PFSK-1 (cell line): ENCODE measurements around the gene ITGAE.

ENCODE experiments used
- FOXP2 ChIP-seq: optimal IDR thresholded peaks from 2 replicates; pipeline ENCODE3; 2011; ENCODE audit warnings: borderline replicate concordance, control low read depth, inconsistent platforms; ENCODE audit not compliant: insufficient read depth; ENCODE audit errors: extremely low read length, extremely low read depth
- POLR2AphosphoS5 ChIP-seq: IDR thresholded peaks from 2 replicates; pipeline ENCODE4 v1.6.1; 2012; ENCODE audit warnings: low read depth, mild to moderate bottlenecking, control low read depth, low read length, moderate library complexity
- SIN3A ChIP-seq: IDR thresholded peaks from 2 replicates; pipeline ENCODE4 v1.6.1; 2012; ENCODE audit warnings: mild to moderate bottlenecking, low read length, moderate library complexity, borderline replicate concordance; ENCODE audit not compliant: insufficient read depth
- TAF1 ChIP-seq: IDR thresholded peaks from 2 replicates; pipeline ENCODE4 v1.6.1; 2012; ENCODE audit warnings: low read length, control low read depth, borderline replicate concordance; ENCODE audit not compliant: insufficient read depth
- TF ChIP-seq, protein P1 (sequence below), 2 experiments: IDR thresholded peaks; 2 replicates each; pipeline versions ENCODE4 v1.6.1 to v1.8.0; 2011 to 2012; ENCODE audit warnings: low read depth in 2 of 2, low read length in 2 of 2, control low read depth in 1 of 2, inconsistent platforms in 1 of 2, mild to moderate bottlenecking in 1 of 2, moderate library complexity in 1 of 2; ENCODE audit not compliant: insufficient read depth in 1 of 2

Gene ITGAE

DNA sequence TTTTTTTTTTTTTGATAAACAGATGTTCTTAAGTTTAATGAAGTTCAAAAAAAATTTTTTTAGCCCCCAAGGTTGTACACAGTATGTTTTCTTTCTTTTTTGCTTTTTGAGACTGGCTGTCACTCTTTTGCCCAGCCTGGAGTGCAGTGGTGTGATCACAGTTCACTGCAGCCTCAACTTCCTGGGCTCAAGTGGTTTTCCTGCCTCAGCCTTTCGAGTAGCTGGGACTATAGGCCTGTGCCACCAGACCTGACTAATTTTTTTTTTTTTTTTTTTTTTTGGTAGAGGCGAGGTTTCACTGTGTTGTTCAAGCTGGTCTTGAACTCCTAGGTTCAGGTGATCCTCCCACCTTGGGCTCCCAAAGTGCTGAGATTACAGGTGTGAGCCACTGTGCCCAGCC, 12.8 kb downstream of the ITGAE start:
- no peak for TF ChIP-seq POLR2AphosphoS5
- TF ChIP-seq, protein P1, sequence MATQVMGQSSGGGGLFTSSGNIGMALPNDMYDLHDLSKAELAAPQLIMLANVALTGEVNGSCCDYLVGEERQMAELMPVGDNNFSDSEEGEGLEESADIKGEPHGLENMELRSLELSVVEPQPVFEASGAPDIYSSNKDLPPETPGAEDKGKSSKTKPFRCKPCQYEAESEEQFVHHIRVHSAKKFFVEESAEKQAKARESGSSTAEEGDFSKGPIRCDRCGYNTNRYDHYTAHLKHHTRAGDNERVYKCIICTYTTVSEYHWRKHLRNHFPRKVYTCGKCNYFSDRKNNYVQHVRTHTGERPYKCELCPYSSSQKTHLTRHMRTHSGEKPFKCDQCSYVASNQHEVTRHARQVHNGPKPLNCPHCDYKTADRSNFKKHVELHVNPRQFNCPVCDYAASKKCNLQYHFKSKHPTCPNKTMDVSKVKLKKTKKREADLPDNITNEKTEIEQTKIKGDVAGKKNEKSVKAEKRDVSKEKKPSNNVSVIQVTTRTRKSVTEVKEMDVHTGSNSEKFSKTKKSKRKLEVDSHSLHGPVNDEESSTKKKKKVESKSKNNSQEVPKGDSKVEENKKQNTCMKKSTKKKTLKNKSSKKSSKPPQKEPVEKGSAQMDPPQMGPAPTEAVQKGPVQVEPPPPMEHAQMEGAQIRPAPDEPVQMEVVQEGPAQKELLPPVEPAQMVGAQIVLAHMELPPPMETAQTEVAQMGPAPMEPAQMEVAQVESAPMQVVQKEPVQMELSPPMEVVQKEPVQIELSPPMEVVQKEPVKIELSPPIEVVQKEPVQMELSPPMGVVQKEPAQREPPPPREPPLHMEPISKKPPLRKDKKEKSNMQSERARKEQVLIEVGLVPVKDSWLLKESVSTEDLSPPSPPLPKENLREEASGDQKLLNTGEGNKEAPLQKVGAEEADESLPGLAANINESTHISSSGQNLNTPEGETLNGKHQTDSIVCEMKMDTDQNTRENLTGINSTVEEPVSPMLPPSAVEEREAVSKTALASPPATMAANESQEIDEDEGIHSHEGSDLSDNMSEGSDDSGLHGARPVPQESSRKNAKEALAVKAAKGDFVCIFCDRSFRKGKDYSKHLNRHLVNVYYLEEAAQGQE (IDR thresholded peaks at IDR 0.05; ENCODE audit: insufficient read depth in 1 of 2, low read depth in 2 of 2, low read length in 2 of 2) = no peak
- no peak for TF ChIP-seq FOXP2
- TF ChIP-seq TAF1 = no peak
- no peak for TF ChIP-seq SIN3A

- TF ChIP-seq FOXP2 = no peak
- TF ChIP-seq POLR2AphosphoS5 = no peak
- TF ChIP-seq TAF1 = no peak
- no peak for TF ChIP-seq SIN3A
- TF ChIP-seq, protein P1 (IDR thresholded peaks at IDR 0.05; ENCODE audit: insufficient read depth in 1 of 2, low read depth in 2 of 2, low read length in 2 of 2) = no peak
These were observed 18.2 kb downstream of the ITGAE start for GRCh38 chr17:3782751-3783150.

- TF ChIP-seq TAF1 (no peak), FOXP2 (no peak), POLR2AphosphoS5 (no peak), SIN3A (no peak)
- TF ChIP-seq, protein P1 (IDR thresholded peaks at IDR 0.05; ENCODE audit: insufficient read depth in 1 of 2, low read depth in 2 of 2, low read length in 2 of 2) = no peak
These were observed 20.0 kb downstream of the ITGAE start for GRCh38 chr17:3780986-3781385.

- no peak for TF ChIP-seq POLR2AphosphoS5
- TF ChIP-seq FOXP2 = no peak
- no peak for TF ChIP-seq SIN3A
- no peak for TF ChIP-seq TAF1
- TF ChIP-seq, protein P1 (IDR thresholded peaks at IDR 0.05; ENCODE audit: insufficient read depth in 1 of 2, low read depth in 2 of 2, low read length in 2 of 2) = no peak
These were observed 23.4 kb downstream of the ITGAE start for GRCh38 chr17:3777366-3778120.

- TF ChIP-seq FOXP2 (no peak), TAF1 (no peak), SIN3A (no peak), POLR2AphosphoS5 (no peak)
- TF ChIP-seq, protein P1 (IDR thresholded peaks at IDR 0.05; ENCODE audit: insufficient read depth in 1 of 2, low read depth in 2 of 2, low read length in 2 of 2) = no peak
These were observed 27.0 kb downstream of the ITGAE start for GRCh38 chr17:3773966-3774365.
